Urothelium cell line (cell line): ENCODE measurements around the gene FXYD6.

Source experiments
- DNase-seq: peaks from one replicate; pipeline ENCODE4 v3.0.0; 2011; ENCODE audit warnings: low spot score, mixed read lengths
- FAIRE-seq: peaks from 2 replicates; lab custom pipeline; 2011; peaks lifted over from hg19 to GRCh38; lab: Jason Lieb, UNC

Gene FXYD6

DNA sequence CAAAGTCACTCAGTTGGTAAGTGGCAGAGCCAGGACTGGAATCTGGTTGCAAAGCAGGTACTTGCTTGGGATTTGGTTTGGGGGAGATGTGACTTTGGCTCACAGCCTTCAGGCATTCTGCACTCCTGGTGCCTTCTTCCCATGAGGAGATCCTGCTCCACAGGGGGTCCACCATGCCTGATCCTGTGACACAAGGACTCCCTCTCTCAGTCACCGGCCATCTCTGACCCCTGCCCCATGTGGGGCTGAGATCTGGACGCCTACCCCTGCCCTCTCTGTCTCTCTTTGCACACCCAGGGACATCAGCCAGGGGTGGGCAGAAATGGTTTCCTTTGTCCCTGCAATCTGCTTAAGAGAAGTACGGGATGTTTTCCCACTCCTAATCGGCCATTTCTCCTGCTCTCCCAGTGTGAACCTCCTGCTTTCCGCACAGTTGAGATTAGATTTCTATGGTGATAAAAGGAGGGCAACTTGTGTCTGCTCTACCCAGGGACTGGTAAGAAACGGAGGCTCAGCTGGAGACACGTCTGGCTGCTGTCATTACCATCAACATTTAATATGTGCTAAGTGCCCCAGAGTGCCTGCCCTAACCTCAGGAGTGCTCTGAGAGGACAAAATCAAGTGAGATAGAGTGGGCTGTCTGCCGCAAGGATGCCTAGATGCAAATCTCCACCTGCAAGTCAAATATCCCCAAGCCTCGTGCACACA lies 11.1 kb upstream of the FXYD6 start:
- no peak for DNase-seq
- FAIRE-seq = no peak

DNA sequence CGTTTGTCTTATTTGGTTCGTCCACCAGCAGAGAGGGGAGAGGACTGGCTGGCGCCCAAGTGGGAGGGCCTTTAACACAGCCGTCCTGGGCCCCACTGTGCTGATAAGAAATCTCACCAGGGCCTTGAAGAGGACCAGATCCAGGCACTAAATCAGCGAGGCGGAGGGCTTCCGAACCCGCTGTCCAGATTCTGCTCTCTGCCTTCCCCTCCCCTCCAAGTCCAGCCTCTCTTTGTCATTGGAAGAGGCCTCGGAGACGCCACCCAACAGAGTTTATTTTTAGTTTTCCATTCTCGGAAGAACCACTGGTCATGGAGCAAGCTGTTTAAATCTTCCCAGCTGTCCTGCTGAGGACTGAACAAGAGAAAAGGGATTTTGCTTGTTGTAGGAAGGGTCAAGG lies 9.3 kb upstream of the FXYD6 start:
- DNase-seq (no peak), FAIRE-seq (no peak)

DNA sequence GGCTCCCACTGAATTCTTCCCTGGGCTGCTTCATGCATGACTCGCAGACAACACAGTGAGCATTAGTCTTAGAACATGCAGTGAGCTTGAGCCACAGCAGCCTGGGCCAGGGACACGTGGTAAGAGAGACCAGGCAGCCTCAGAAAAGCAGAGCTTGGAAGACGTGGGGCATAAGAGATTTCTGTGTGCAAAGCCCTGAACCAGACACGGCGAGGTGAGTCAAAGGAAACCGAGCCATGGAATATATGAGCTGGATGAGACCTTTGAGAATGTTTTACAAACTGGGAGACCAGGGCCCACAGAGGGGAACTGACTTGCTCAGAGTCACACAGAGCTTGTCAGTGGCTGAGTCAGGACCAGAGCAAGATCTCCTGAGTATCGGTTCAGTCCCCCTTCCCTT lies 8.5 kb upstream of the FXYD6 start:
- DNase-seq (no peak), FAIRE-seq (no peak)

DNA sequence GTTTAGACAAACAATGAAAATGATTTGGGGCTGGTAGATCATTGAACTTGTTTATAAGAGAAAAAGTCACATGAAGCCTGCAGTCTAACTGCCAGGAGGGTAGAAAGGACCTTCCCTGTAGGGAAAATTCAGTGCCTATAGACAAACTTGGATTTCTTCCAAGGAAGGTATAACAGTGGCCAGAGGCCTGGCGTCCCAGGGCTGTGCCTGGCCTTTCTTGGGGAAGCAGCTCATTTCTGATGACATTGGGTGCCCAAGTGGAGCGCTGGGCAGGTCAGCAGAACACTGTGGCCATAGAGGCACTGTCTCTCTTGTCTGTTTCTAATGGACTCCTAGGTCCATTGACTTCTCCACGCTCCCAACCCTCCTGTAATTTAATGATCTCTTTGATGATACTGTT lies 6.6 kb upstream of the FXYD6 start:
- no peak for DNase-seq
- no peak for FAIRE-seq

DNA sequence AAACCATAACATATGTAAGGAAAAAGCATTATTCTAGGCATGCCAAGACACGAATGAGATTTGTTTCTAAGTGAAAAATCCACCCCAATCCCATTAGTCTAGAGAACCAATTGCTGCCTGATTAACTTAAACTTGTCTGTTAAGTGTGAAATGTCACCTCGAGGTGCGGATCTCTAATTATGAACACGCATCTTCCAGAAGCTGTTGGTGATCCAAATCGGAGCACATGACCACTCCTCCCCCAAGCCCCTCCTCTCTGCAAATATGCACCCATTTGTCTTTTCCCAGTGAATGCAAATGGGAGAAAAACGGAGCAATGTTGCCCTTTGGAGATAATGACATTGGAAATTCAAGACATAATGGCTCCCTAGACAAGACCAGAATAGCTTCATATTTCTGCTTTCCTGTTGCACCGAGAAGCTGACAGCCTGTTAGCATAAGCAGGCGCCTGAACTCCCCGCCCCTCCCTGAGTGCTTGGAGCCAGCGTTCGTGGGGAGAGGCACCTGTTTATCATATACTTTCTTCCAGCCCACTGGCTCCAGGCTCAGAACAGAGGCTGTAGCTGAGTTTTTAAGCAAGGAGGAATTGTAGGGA lies 6.0 kb upstream of the FXYD6 start:
- FAIRE-seq (no peak), DNase-seq (no peak)

DNA sequence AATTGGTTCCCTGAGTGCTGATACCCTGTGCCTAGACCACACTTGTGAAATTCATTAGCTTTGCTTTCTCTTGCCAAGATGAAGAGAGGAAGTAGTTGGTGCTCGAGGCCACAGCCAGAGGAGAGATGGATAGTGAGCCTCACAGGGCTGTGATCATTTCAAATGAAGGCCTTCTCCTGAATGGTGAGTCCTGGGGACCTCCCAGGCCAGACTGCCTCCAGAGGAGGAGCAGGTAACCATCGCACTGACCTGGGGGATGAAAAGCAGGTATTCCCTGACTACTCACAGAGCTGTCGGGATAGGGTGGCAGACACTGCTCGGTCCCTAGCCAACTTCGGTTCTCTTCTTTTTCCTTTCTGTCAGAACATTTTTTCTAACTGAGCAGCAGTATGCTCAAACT lies 4.8 kb upstream of the FXYD6 start:
- FAIRE-seq = no peak
- no peak for DNase-seq

DNA sequence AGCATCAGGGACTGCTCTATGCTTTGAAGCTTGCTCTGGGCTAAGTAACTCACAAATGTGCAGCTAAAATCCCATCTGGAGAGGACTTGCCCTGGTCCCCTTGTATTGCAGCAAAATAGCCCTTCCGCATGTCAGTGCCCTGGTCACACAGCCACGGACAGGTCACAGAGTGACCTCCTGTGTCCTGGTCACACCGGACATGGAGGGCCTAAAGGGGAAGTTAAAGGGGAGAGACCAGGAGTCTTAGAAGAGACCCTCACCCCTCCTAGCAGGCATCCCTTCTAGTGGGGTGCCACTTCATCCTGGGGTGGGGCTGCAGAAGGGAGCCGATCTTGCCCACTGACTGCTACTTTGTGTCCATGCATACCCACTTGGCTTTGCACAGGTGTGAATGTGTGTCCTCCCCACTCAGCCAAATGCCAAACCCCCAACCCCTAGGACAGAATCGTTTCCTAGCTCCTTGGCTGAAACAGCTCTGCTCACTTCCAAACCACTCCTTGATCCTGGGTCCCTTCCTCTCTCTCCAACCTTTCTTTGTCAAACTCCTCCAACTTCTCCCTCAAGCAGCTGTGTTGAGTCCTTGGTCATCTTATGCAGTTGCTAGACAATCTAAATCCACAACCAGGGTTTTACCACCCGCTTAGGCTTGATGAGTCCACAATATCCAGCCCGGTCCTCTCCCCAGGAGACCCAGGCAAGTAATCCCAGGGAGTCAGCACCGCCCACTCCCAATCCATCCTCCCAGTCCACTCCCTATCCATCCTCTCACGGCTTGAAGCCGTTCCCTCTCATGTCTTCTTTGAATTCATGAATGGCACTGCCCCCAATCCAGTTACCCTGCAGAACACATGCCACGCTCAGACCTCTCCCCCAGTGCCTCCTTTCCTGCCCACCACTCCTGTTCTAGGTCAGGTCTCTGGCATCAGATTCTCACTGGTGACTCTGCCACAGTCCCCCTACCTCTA lies 3.3 kb upstream of the FXYD6 start:
- FAIRE-seq (no peak), DNase-seq (no peak)

DNA sequence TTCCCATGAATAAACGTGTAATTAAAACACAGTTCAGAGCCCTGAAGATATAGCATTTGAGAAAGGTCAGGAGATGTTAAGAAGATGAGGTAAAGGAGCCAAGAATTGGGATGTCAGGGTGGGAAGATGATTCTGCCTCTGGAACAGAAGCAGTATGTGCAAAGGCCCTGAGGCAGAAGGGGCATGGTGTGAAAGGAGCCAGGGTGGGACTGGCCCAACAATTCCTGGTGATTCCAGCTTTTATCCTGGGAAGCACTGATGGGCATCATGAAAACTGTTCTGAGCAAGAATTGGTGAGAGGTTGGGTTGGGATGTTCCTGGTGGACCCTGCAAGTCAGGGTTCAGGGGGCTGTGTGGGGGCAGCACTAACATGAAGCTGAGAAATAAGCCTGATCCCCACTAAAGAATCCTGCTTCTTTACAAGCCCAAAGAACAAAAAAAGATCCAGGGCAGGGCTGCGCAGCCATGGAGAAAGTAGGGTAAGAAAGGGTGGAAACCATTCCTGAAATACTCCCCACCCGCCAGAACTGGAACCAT lies 2.5 kb upstream of the FXYD6 start:
- FAIRE-seq (no peak), DNase-seq (no peak)

DNA sequence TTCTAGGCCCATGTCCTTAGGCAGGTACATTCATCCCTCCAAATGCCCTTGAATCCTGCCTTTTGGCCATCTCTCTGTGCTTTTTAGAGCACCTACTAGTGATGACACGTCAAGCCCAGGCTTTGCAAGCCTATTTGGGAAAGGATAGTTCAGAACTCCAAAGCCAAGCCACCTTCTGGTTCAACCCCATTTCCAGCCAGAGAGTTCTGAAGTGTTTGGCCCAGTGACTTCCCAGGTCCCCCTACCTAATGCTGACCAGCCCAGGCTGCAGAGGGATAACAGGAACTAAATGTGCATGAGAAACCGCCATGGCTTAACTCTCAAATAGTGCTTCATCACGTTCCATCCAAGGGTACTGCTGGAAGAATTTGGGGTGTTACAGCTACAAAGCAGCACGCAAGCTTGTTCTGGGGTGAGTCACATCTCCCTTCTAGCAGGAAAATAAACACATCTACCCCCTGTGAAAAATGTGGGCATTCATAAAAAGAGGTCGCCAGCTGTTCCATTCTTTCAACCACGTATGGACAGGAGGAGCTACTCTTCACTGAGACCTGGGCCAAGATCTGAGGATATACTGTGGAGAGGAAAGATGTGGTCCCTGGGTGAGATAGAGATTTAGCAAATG lies 2.0 kb upstream of the FXYD6 start:
- DNase-seq (no peak), FAIRE-seq (no peak)

DNA sequence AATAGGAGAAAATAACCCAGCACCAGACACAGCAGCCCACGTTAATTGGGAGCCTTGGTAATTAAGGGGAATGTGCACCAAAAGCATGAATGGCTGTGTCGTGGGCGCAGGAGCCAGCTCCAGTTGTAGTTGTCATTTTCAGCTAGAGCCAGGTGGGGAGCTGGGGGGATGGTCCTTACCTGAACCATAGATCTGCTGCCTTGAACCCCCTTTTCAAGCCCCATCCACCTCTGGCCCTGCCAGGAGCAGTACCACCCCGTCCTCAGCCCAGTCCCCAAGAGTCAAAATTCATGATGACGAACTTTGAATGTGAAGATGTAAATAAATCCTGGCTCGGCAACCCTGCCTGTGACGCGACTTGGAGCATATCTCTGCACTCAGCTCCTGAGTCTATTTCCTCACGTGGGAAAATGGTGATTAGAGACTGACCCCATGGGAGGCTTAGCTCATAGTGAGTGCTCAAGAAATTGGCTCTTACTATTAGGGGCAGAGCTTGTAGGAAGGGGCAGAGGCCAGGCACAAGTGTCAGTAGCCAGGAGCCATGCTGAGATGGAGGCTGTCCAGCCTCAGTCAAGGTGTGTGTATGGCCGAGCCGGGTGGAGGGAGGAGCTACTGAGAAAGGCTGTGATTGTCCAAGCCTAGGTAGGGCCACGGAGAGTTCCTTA lies 794 bp upstream of the FXYD6 start:
- FAIRE-seq (no peak), DNase-seq (no peak)

DNA sequence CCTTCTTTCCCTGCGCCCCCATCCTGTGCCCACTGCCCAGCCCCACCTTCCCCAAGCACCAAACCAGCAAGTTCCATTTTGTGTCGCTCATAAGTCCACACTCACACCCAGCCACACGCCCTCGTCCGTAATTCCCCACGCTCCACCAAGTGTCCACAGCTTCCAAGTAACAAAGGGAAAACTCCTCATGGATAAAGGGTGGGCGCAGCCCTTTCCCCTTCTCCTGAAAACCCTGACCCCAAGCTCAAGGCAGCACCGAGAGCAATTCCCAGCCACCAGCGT lies 458 bp downstream of the FXYD6 start:
- peak; percentile 17 for DNase-seq
- FAIRE-seq = no peak

DNA sequence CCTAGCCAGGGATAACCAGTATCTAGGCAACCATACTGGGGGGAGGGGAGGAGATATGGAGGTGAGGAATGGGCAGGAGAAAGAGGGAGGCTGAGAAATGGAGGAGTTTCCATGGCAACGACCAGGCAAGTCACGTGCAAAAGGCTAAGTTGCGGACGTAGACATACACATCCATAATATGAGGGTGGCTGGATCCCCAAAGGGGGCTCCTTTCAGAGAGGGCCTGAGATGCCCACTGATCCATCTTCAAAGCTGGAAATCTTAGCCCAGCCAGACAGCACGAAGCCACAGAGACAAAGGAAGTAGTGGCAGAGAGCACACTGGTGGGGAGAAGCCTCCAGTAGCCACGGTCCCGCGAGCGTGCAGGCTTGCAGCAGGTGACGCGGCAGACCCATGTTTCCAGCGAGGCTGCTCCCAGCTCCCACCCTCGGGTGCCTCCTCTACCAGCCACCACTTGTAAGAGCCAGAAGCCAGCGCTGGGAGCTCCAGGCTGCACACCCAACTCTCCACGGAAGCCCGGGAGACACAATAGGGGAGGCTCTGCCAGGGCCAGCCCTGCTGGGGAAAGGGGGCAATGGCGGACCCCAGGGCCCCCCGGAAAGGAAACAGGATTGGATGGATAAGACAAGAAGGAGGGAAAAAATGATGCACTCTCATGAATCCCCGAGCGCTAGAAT lies 938 bp downstream of the FXYD6 start:
- DNase-seq (peak; percentile 20), FAIRE-seq (no peak)

DNA sequence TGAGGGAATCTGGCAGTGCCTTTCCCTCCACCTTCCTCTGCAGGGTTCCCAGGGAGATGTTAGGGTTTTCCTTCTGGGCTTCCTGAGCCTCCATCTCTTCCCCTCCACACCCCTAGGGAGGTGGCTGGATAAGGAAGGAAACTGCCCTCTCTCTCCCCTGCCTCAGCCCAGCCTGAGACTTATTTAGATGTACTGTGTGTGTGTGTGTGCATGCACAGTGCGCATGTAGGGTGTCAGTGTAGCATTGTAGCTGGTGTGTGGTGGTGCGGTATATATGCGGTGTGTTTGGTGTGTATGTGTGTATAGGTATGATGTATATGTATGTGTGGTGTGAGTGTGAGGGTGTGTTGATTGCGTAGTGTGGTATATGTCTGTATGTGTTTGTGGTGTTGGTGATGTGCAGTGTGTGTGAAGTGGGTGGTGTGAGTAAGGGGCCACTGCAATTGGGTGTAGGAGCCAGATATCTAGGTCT lies 1.5 kb downstream of the FXYD6 start:
- FAIRE-seq = peak; percentile 35

DNA sequence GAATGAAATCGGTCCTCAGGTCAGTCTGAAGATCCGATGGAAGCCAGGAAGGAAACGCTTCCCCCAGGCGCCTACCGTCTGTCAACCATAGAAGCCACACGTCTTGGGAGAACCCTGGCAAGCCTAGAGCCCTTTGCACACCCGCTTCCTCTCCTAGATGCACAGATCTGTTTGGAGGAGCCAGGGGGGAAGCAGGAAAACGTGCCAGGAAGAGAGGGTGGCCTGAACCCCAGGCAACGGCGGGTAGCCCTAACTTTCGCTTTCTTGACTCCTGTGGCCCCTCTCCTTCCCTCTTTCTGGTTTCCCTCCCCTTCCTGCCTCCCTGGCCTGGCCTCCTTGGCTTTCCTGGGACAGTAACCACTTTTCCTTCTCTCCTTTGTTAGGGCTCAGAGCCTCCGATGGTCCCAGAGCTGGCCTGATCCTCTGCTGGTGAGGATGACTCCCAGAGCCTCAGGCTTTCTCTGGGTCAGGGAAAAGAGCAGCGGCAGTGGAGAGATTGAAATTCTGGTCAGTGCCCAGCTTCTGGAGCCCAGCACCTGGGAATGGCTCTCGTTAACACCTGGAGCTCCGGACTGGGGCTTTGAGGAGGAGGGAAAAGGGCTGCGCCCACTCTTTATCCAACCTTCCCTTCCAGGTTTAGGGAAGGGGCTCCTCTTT lies 2.1 kb downstream of the FXYD6 start:
- FAIRE-seq (no peak), DNase-seq (no peak)

More for the DNA sequence above, 1.5 kb downstream of the FXYD6 start:
- no peak for DNase-seq

DNA sequence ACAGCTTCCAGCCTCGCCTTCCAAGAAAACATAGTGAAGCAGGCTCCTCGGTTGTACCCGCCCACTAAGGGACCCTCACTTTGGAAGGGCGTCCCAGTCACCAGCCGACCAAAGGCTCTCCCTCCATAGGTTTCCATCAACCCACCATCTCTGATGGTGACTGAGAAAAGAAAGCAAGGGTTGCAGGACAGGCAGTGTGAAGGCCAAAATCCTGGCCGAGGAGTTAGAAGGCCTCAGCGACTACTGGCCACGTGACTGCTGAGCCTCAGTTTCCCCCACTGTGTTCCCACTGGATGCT lies 2.7 kb downstream of the FXYD6 start:
- no peak for FAIRE-seq

DNA sequence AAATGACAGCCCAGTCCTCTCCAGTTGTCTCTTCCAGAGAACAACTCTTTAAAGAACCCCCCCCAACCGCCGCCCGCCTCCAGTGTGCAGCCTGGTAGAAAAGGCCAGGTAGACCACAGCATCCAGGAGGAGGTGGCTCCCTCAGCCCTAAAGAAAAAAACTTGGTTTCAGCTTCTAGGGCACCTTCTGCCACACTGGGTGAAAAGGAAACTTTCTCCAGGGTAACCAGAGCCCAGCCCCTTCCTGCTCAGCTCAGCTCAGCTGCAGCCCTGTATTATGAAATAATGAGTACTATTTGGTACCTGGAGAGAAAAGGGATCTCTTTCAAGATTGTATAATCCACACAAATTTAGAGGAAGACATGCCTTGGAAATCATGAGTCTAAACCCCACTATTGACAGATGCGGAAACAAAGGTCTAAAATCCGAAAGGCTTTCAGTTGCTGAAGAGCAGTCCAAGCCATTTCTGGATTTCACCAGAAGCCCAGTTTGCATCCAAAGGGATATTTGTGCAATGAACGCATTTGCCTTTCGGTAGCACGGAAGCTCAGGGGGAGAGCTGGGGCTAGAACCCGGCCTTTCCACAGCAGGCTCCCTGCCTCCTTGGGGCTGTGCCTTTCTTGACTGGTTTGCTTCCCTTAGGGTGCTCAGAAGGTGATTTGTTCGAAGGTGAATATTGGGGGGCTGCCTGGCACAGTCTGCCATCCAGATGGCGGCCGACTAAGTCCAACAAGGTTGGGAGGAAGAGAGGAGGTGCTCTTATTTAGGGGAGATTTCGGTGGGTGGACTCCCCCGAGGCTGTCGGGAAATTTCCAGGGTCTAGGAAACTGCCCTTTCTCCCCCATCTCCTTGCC lies 3.3 kb downstream of the FXYD6 start:
- FAIRE-seq (no peak), DNase-seq (no peak)

More for the DNA sequence above, 2.7 kb downstream of the FXYD6 start:
- no peak for DNase-seq

DNA sequence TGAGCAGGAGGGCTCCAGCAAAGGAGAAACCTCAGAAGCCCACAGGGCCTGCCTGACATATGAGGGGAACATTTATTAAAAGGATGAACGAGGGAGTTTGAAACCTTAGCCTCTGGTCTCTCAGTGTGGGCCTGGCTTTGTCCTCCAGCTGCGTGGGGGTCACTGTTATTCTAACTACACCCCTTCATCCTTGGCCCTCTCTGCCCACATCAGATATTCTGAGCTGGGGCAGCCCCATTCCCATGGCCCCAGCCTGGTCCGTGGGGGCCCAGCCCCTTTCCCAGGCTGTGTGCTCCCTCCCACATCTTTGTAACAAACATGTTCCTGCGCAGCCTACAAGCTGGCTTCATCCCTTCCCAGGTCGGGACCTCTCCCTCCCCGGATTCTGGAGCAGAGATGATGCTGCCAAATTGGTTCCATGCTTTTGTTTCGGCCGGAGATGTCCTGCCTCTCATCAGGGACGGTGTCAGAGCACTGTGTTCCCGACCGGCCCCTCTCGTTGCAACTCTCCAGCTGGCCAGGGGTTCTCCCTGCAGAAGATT lies 4.0 kb downstream of the FXYD6 start:
- DNase-seq (no peak), FAIRE-seq (no peak)

DNA sequence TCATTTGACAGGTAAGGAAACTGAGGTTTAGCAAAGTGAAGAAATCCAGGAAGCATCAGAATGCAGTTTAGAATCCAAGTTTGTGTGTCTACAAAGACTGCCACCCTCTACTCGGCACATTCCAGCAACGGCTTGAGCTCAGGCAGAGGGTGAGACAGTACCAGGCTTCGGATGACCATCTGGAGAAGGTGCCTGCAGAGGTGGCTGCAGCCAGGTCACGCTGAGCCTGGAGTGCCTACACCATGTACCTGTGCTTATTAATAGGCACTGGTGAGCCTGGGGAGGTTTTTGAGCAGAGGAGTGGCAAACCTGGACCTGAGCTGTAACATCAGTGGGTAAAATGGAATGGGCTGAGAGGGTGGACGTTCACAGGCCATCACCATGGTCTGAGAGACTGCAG lies 4.7 kb downstream of the FXYD6 start:
- DNase-seq = no peak
- no peak for FAIRE-seq

DNA sequence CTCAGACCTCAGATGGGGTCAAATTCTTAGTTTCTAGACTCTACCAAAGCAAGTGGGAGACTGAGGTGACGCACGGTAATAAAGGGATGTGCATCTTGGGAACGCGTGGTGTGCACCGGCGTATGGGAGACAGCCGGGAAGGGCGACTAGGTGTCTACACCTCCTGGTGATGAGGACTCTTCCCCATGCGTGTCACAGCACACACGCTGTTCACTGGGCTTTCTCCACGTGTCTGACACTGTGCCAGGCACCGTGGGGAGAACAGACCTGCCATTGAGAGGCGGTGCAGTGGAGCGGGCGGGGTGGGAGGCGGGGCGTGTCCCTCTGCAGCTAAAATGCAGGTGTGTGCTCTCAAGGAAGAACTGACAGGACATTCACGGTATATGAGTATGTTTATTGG lies 5.3 kb downstream of the FXYD6 start:
- FAIRE-seq = no peak
- DNase-seq = no peak
